ENCODE results near the gene CORO7.

DNA sequence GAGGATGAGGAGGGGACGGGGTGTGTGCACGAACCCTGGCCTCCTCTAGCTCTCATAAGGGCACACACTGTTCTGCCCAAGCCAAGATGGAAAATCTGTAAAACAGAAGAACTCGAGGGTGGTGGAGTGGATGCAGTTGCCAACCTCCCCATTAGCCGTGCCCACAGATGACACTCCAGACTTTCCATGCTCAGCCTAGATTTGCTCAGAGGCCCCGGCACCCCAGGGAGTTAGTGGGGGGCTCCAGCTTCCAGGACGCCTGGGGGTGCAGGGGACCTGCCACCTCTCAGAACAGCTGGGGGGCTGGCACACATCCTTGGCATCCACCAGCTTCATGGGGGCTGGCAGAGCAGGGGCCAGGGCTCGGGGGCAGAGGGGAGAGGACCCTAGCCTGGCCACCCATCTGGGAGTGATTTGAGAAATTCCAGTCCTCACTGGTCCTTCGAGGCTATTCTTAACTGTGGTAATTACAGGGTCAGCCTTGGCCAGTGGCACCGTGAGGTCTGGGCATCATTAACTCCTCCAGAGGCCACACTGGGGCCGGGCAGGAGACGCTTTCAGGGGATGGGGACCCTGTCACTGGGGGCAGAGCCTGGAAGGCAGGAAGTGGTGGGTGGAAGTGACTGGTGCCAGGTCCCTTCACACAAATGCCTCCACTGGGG, 30.5 kb downstream of the CORO7 start:
- no peak for TF ChIP-seq POLR2A (IDR thresholded peaks at IDR 0.05)
- no peak for TF ChIP-seq EP300 (IDR thresholded peaks at IDR 0.05)

Measured in gastroesophageal sphincter (tissue), 2 donors.